ENCODE results near the gene MFAP2.

GRCh38 chr1:16976966-16977365, 3.5 kb downstream of the MFAP2 start:
- TF ChIP-seq CTCF (conservative IDR thresholded peaks at IDR 0.05; ENCODE audit: low read depth in 2 of 2) (no peak), POLR2AphosphoS5 (IDR thresholded peaks at IDR 0.05; ENCODE audit: low read depth) (no peak), EZH2 (IDR thresholded peaks at IDR 0.05; ENCODE audit: low read depth, unreplicated experiment) (no peak)
- TF ChIP-seq, protein P1, sequence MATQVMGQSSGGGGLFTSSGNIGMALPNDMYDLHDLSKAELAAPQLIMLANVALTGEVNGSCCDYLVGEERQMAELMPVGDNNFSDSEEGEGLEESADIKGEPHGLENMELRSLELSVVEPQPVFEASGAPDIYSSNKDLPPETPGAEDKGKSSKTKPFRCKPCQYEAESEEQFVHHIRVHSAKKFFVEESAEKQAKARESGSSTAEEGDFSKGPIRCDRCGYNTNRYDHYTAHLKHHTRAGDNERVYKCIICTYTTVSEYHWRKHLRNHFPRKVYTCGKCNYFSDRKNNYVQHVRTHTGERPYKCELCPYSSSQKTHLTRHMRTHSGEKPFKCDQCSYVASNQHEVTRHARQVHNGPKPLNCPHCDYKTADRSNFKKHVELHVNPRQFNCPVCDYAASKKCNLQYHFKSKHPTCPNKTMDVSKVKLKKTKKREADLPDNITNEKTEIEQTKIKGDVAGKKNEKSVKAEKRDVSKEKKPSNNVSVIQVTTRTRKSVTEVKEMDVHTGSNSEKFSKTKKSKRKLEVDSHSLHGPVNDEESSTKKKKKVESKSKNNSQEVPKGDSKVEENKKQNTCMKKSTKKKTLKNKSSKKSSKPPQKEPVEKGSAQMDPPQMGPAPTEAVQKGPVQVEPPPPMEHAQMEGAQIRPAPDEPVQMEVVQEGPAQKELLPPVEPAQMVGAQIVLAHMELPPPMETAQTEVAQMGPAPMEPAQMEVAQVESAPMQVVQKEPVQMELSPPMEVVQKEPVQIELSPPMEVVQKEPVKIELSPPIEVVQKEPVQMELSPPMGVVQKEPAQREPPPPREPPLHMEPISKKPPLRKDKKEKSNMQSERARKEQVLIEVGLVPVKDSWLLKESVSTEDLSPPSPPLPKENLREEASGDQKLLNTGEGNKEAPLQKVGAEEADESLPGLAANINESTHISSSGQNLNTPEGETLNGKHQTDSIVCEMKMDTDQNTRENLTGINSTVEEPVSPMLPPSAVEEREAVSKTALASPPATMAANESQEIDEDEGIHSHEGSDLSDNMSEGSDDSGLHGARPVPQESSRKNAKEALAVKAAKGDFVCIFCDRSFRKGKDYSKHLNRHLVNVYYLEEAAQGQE (IDR thresholded peaks at IDR 0.05; ENCODE audit: unreplicated experiment) = no peak
